Endothelial cell of umbilical vein (primary cell): ENCODE measurements around the gene COX4I1. TPM values are rescaled to one million over a fixed set of nuclear protein-coding genes. Genes with fewer than 3 reads are reported as not detected.

Source experiments
- BruUV-seq: library from RNA; stranded (reverse); fragments of 400-500 nt; replicated peaks from 2 replicates; lab custom pipeline; 2021; lab: Mats Ljungman, UMichigan
- CTCF ChIA-PET: fragments of 300-600, 350-600 bp; sonication (Branson Sonifier 250); formaldehyde crosslinking; loops from one replicate; lab custom pipeline; 2021; ENCODE audit warnings: antibody characterized with exemption, inconsistent platforms; lab: Charles Lee
- POLR2A ChIA-PET: fragments of 300-600, 350-600 bp; sonication (Branson Sonifier 250); formaldehyde crosslinking; loops from one replicate; lab custom pipeline; 2021; ENCODE audit warnings: antibody characterized with exemption, inconsistent platforms; lab: Charles Lee
- DNase-seq: peaks from one replicate; pipeline ENCODE4 v3.0.0-alpha.2; 2011; ENCODE audit warnings: low read depth, low spot score
- FAIRE-seq: peaks from 2 replicates; lab custom pipeline; 2011; peaks lifted over from hg19 to GRCh38; lab: Jason Lieb, UNC
- H2AFZ ChIP-seq: 2 replicates; pipeline ENCODE4 v1.6.0; 2012; ENCODE audit warnings: low read depth, low read length, control low read depth, inconsistent platforms
- H3K27ac ChIP-seq: 2 replicates; pipeline ENCODE4 v1.5.1; 2011; ENCODE audit warnings: low read depth, mild to moderate bottlenecking, control low read depth, low read length, moderate library complexity; ENCODE audit not compliant: insufficient read depth
- H3K27me3 ChIP-seq, 2 experiments: 2 replicates each; pipeline versions ENCODE4 v1.6.0 to v1.6.1; 2011; ENCODE audit warnings: low read length in 2 of 2, mixed read lengths in 1 of 2; ENCODE audit not compliant: control insufficient read depth in 2 of 2, insufficient read depth in 2 of 2
- H3K36me3 ChIP-seq, 2 experiments: 2 replicates in 1 of 2; 3 replicates in 1 of 2; pipeline ENCODE4 v1.5.1; 2011; ENCODE audit warnings: low read length in 2 of 2, mild to moderate bottlenecking in 1 of 2, moderate library complexity in 1 of 2; ENCODE audit not compliant: control insufficient read depth in 2 of 2, insufficient read depth in 2 of 2; ENCODE audit errors: extremely low read depth in 1 of 2
- H3K4me1 ChIP-seq: 3 replicates; pipeline ENCODE4 v1.5.1; 2011; ENCODE audit warnings: mild to moderate bottlenecking, low read length; ENCODE audit not compliant: control insufficient read depth, insufficient read depth; ENCODE audit errors: extremely low read depth
- H3K4me2 ChIP-seq: 2 replicates; pipeline ENCODE4 v1.6.1; 2011; ENCODE audit warnings: low read length, control low read depth, mixed read lengths; ENCODE audit not compliant: insufficient read depth
- H3K4me3 ChIP-seq, 3 experiments: fragments of 200-600 bp in 1 of 3; sonication (generic), shearing (Covaris generic) in 1 of 3; replicated peaks in 1 of 3; 2 replicates each; pipeline ENCODE4 v1.5.1; 2011 to 2016; ENCODE audit warnings: control low read depth in 3 of 3, low read length in 3 of 3, mild to moderate bottlenecking in 2 of 3, inconsistent platforms in 1 of 3, low read depth in 1 of 3, moderate library complexity in 1 of 3; ENCODE audit not compliant: insufficient read depth in 1 of 3
- H3K79me2 ChIP-seq: 2 replicates; pipeline ENCODE4 v1.6.0; 2012; ENCODE audit warnings: low read length, inconsistent platforms; ENCODE audit not compliant: control insufficient read depth, insufficient read depth
- H3K9ac ChIP-seq: replicated peaks from 2 replicates; pipeline ENCODE3; 2011; ENCODE audit warnings: low read length, control low read depth; ENCODE audit not compliant: insufficient read depth; ENCODE audit errors: extremely low read depth
- H3K9me1 ChIP-seq: replicated peaks from 3 replicates; pipeline ENCODE4 v1.6.0; 2011; ENCODE audit warnings: mild to moderate bottlenecking, low read length; ENCODE audit not compliant: control insufficient read depth, insufficient read depth; ENCODE audit errors: extremely low read depth
- H3K9me3 ChIP-seq: replicated peaks from 2 replicates; pipeline ENCODE4 v1.5.1; 2012; ENCODE audit warnings: low read length, inconsistent platforms; ENCODE audit not compliant: control insufficient read depth, insufficient read depth
- H4K20me1 ChIP-seq: replicated peaks from 2 replicates; pipeline ENCODE3; 2011; ENCODE audit warnings: mild to moderate bottlenecking, low read length; ENCODE audit not compliant: control insufficient read depth, insufficient read depth; ENCODE audit errors: extremely low read depth
- EZH2 ChIP-seq: IDR thresholded peaks from 2 replicates; pipeline ENCODE4 v1.6.1; 2012; ENCODE audit warnings: borderline replicate concordance, low read depth, mild to moderate bottlenecking, moderate library complexity, low read length, inconsistent platforms; ENCODE audit not compliant: severe bottlenecking
- FOS ChIP-seq: IDR thresholded peaks from 2 replicates; pipeline ENCODE4 v1.6.1; 2011; ENCODE audit warnings: mild to moderate bottlenecking, low read length, moderate library complexity, borderline replicate concordance; ENCODE audit not compliant: insufficient read depth
- GATA2 ChIP-seq: IDR thresholded peaks from 2 replicates; pipeline ENCODE4 v1.7.0; 2011; ENCODE audit warnings: low read depth, mild to moderate bottlenecking, moderate library complexity, mixed read lengths, low read length; ENCODE audit not compliant: insufficient read length, insufficient read depth
- JUN ChIP-seq: IDR thresholded peaks from 2 replicates; pipeline ENCODE4 v1.6.1; 2011; ENCODE audit warnings: borderline replicate concordance, low read depth; ENCODE audit not compliant: insufficient read length, insufficient read depth
- MYC ChIP-seq: IDR thresholded peaks from one replicate; pipeline ENCODE4 v1.6.1; 2011; ENCODE audit warnings: mild to moderate bottlenecking, low read depth, low read length
- POLR2A ChIP-seq: IDR thresholded peaks from 2 replicates; pipeline ENCODE4 v1.6.1; 2012; ENCODE audit warnings: low read depth, mild to moderate bottlenecking, control low read depth, low read length
- POLR2AphosphoS5 ChIP-seq: IDR thresholded peaks from 2 replicates; pipeline ENCODE4 v1.6.1; 2012; ENCODE audit warnings: low read depth, mild to moderate bottlenecking, control low read depth, low read length, moderate library complexity; ENCODE audit not compliant: insufficient read depth
- dilution Hi-C: fragments of 300-500 bp; cut with MboI; formaldehyde crosslinking; loops from one replicate; pipeline ENCODE4 v1.15.0; 2019; ENCODE audit warnings: low sequenced_read_pairs; ENCODE audit not compliant: extremely low pct_ligation_motif_present
- intact Hi-C: fragments of 100-400 bp; cut with micrococcal nuclease; formaldehyde crosslinking; loops from one replicate; pipeline ENCODE4 v1.10.0; 2022
- polyA plus RNA-seq, 4 experiments: library from polyadenylated mRNA; depleted of rRNA in 3 of 4; stranded (reverse) in 3 of 4; unstranded in 1 of 4; fragments of >200 nt; gene quantifications; 2 replicates each; pipeline versions ENCODE4 v1.2.1 to v1.2.3, GENCODE V29; 2011 to 2012; ENCODE audit warnings: missing spikeins in 1 of 4
- total RNA-seq: library from RNA; stranded (reverse); gene quantifications from 2 replicates; pipeline ENCODE4 v1.2.3, GENCODE V29; 2021
- TF ChIP-seq, protein P1 (sequence below), 2 donors: IDR thresholded peaks; 1 replicate in 1 of 2; 2 replicates in 1 of 2; pipeline ENCODE4 v1.5.1; 2011; ENCODE audit warnings: low read length in 2 of 2, mild to moderate bottlenecking in 2 of 2, moderate library complexity in 2 of 2, control low read depth in 1 of 2, inconsistent platforms in 1 of 2, low read depth in 1 of 2; ENCODE audit not compliant: insufficient read depth in 1 of 2; ENCODE audit errors: extremely low read depth in 1 of 2
- TF ChIP-seq, protein P2 (sequence below): IDR thresholded peaks from 2 replicates; pipeline ENCODE4 v1.6.1; 2011; ENCODE audit not compliant: insufficient read depth, insufficient read length

Gene COX4I1
- total and polyA plus RNA-seq, 2 donors (not counting 3 experiments of a cell fraction or from before 2014, with no cell fraction given), result 560 to 953 TPM

DNA sequence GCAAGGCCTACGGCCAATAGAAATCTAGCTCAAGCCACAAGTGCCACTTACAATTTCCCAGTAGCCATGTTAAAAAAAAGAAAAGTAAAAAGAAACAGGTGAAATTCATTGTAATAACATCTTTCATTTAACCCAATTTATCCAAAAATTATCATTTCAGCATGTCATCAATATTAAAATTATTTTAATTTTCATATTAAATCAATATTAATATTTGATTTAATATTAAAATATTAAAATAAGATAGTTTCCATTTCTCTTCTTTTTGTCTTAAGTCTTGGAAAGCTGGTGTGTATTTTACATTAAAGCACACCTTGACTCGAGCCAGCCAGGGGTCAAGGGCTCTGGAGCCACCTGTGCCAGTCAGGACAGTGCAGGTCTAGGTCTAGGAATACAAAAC, 35.9 kb upstream of the COX4I1 start:
- Histone ChIP-seq H3K4me1 (peaks cover 9% of the 10 kb centered on the region), H3K4me3 (no peak overlapping the region), H4K20me1 (no peaks in the 10 kb centered on the region), H2AFZ (no peak overlapping the region), H3K9me3 (no peaks in the 10 kb centered on the region), H3K36me3 (no peaks in the 10 kb centered on the region), H3K4me2 (no peak overlapping the region), H3K27ac (no peak overlapping the region), H3K79me2 (no peaks in the 10 kb centered on the region), H3K9me1 (no peaks in the 10 kb centered on the region), H3K9ac (no peak overlapping the region), H3K27me3 (no peaks in the 10 kb centered on the region)
- POLR2A ChIA-PET, result no interaction called here
- intact Hi-C loops, result no loop called here
- CTCF ChIA-PET, result interaction anchor here (1.0 kb wide), 1 partner anchor 11 kb away, joined by 3 read pairs; no protein-coding TSS in a partner anchor
- dilution Hi-C loops, result no loop called here
- DNase-seq (no peak), FAIRE-seq (no peak)
- TF ChIP-seq, protein P1, sequence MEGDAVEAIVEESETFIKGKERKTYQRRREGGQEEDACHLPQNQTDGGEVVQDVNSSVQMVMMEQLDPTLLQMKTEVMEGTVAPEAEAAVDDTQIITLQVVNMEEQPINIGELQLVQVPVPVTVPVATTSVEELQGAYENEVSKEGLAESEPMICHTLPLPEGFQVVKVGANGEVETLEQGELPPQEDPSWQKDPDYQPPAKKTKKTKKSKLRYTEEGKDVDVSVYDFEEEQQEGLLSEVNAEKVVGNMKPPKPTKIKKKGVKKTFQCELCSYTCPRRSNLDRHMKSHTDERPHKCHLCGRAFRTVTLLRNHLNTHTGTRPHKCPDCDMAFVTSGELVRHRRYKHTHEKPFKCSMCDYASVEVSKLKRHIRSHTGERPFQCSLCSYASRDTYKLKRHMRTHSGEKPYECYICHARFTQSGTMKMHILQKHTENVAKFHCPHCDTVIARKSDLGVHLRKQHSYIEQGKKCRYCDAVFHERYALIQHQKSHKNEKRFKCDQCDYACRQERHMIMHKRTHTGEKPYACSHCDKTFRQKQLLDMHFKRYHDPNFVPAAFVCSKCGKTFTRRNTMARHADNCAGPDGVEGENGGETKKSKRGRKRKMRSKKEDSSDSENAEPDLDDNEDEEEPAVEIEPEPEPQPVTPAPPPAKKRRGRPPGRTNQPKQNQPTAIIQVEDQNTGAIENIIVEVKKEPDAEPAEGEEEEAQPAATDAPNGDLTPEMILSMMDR (IDR thresholded peaks at IDR 0.05; ENCODE audit: extremely low read depth in 1 of 2, insufficient read depth in 1 of 2, low read depth in 1 of 2, low read length in 2 of 2), result no peak
- TF ChIP-seq JUN (no peak), POLR2A (no peak), GATA2 (no peak)
- BruUV-seq, result no TSS peak

DNA sequence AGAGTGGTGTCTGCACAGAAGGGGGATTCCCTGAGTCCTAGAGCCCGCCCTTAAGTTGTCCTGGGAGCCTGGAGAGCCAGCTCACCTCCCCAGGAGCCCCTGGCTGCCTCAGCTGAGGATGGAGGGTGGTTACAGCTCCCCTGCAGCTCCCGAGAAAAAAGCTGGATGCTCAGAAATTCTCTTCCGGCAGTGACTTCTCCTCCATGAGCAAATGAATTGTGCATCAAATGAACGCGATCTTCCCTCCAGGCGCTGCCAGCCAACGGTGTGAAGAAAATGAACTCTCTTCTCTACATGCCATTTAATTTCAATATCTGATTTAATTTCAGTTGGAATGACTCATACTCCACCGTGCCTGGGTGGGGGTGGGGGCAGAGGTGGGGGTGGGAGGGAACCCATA, 34.3 kb upstream of the COX4I1 start:
- intact Hi-C loops, result no loop called here
- Histone ChIP-seq H4K20me1 (no peaks in the 10 kb centered on the region), H3K9ac (no peak overlapping the region), H3K36me3 (no peaks in the 10 kb centered on the region), H3K4me2 (no peak overlapping the region), H3K9me1 (no peaks in the 10 kb centered on the region), H3K27ac (no peak overlapping the region), H3K4me3 (no peak overlapping the region), H3K9me3 (no peaks in the 10 kb centered on the region), H3K4me1 (peaks cover 9% of the 10 kb centered on the region), H2AFZ (no peak overlapping the region), H3K79me2 (no peaks in the 10 kb centered on the region), H3K27me3 (no peaks in the 10 kb centered on the region)
- POLR2A ChIA-PET, result no interaction called here
- FAIRE-seq, result no peak
- CTCF ChIA-PET, result no interaction called here
- no peak for TF ChIP-seq FOS
- no peak for TF ChIP-seq MYC
- TF ChIP-seq, protein P2, sequence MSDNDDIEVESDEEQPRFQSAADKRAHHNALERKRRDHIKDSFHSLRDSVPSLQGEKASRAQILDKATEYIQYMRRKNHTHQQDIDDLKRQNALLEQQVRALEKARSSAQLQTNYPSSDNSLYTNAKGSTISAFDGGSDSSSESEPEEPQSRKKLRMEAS, result no peak
- no peak for TF ChIP-seq EZH2
- no peak for TF ChIP-seq POLR2A
- TF ChIP-seq, protein P1 (IDR thresholded peaks at IDR 0.05; ENCODE audit: extremely low read depth in 1 of 2, insufficient read depth in 1 of 2, low read depth in 1 of 2, low read length in 2 of 2), result no peak
- no peak for TF ChIP-seq JUN
- TF ChIP-seq POLR2AphosphoS5, result no peak
- no TSS peak for BruUV-seq
- no peak for DNase-seq
- dilution Hi-C loops, result no loop called here
